Smooth muscle cell (in vitro differentiated cells): ENCODE data around the gene CLN5. TPM values are rescaled to one million over a fixed set of nuclear protein-coding genes. Genes with fewer than 3 reads are reported as not detected.

Experiments used
- DNase-seq: peaks from one replicate; lab custom pipeline; 2025; ENCODE audit not compliant: unreplicated experiment; lab: John Stamatoyannopoulos, UW
- H2AFZ ChIP-seq: fragments of 200-600 bp; sonication (generic); 2 replicates; pipeline ENCODE4 v1.6.0; 2016; ENCODE audit warnings: antibody characterized with exemption, low read depth, mild to moderate bottlenecking
- H3F3A ChIP-seq: fragments of 200-600 bp; sonication (generic); 2 replicates; pipeline ENCODE4 v1.6.0; 2017; ENCODE audit warnings: antibody characterized with exemption, low read depth
- H3K27ac ChIP-seq: fragments of 200-600 bp; sonication (generic); 2 replicates; pipeline ENCODE4 v1.5.1; 2016; ENCODE audit warnings: low read depth, mild to moderate bottlenecking
- H3K27me3 ChIP-seq: fragments of 200-600 bp; sonication (generic); 2 replicates; pipeline ENCODE4 v1.6.1; 2016; ENCODE audit warnings: low read depth, mild to moderate bottlenecking
- H3K36me3 ChIP-seq: fragments of 200-600 bp; sonication (generic); 2 replicates; pipeline ENCODE4 v1.5.1; 2016; ENCODE audit warnings: low read depth
- H3K4me1 ChIP-seq: fragments of 200-600 bp; sonication (generic); 2 replicates; pipeline ENCODE4 v1.5.1; 2016; ENCODE audit warnings: low read depth
- H3K4me2 ChIP-seq: fragments of 200-600 bp; sonication (generic); 2 replicates; pipeline ENCODE4 v1.6.0; 2016; ENCODE audit warnings: mild to moderate bottlenecking
- H3K4me3 ChIP-seq: fragments of 200-600 bp; sonication (generic); 2 replicates; pipeline ENCODE4 v1.5.1; 2016; ENCODE audit warnings: mild to moderate bottlenecking
- H3K79me2 ChIP-seq: fragments of 200-600 bp; sonication (generic); 2 replicates; pipeline ENCODE4 v1.6.0; 2016; ENCODE audit warnings: low read depth, mild to moderate bottlenecking
- H3K9ac ChIP-seq: fragments of 200-600 bp; sonication (generic); 2 replicates; pipeline ENCODE4 v1.6.0; 2016; ENCODE audit warnings: low read depth
- H3K9me3 ChIP-seq: fragments of 200-600 bp; sonication (generic); replicated peaks from 2 replicates; pipeline ENCODE4 v1.5.1; 2016; ENCODE audit warnings: low read depth
- H4K20me1 ChIP-seq: fragments of 200-600 bp; sonication (generic); 2 replicates; pipeline ENCODE4 v1.6.0; 2016; ENCODE audit warnings: low read depth
- CTCF ChIP-seq: fragments of 200-600 bp; sonication (generic); IDR thresholded peaks from 2 replicates; pipeline ENCODE4 v1.5.1; 2017; ENCODE audit warnings: borderline replicate concordance, mild to moderate bottlenecking, antibody characterized with exemption; ENCODE audit not compliant: insufficient read depth, poor library complexity, severe bottlenecking
- WGBS: methylation state at CpG from one replicate; pipeline ENCODE4 v1.1.7; 2016; ENCODE audit warnings: low lambda C conversion rate; 5-methylcytosine and 5-hydroxymethylcytosine counted together
- polyA plus RNA-seq: library from polyadenylated mRNA; unstranded; fragments of >200 nt; fragmentation: Nextera tagmentation; extraction: Ambion mirVana; gene quantifications from 2 replicates; pipeline ENCODE4 v1.2.1, GENCODE V29; 2016
- total RNA-seq: library from RNA; depleted of rRNA; stranded (reverse); fragments of >200 nt; gene quantifications from 2 replicates; pipeline ENCODE4 v1.2.3, GENCODE V29; 2014

CLN5 gene
- total and polyA plus RNA-seq, 2 experiments from 2014 or later = 17.9 to 33.5 TPM

DNA sequence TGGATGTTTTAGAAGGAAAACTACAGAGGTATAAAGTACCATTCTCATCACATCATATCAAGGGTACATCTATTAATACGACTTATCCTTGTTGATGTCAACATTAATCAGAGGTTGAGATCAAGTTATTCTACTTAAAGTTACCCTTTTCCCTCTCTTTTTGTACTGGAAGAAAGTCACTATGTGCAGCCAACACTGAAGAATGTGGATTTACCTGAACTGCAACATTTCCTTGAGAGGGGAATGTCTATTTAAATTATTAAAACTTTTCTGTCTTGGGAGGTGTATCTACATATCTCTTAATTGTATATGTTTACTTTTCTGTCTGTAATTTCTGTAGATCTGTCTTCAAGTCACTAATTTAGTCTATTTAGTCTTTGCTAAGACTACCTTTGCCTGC is 37.6 kb downstream of the CLN5 start:
- no peaks in the 10 kb centered on the region for H3K36me3 ChIP-seq
- no peak for DNase-seq
- no peak overlapping the region for H2AFZ ChIP-seq
- no peak overlapping the region for H3K27ac ChIP-seq
- 79% methylated on average over 1 of the region's 1 CpG for WGBS
- H3K9me3 ChIP-seq = no peaks in the 10 kb centered on the region
- H3K4me1 ChIP-seq = peaks cover 22% of the 10 kb centered on the region
- peaks cover 11% of the 10 kb centered on the region for H3F3A ChIP-seq
- H3K4me3 ChIP-seq = no peak overlapping the region
- no peak for TF ChIP-seq CTCF
- H3K4me2 ChIP-seq = no peak overlapping the region
- peaks cover 23% of the 10 kb centered on the region for H3K79me2 ChIP-seq
- H4K20me1 ChIP-seq = peaks cover 20% of the 10 kb centered on the region
- H3K27me3 ChIP-seq = no peaks in the 10 kb centered on the region
- no peak overlapping the region for H3K9ac ChIP-seq

- Histone ChIP-seq H3K4me1 (peaks cover 8% of the 10 kb centered on the region), H3K4me2 (no peak overlapping the region), H3K9ac (no peak overlapping the region), H3K36me3 (no peaks in the 10 kb centered on the region), H3K9me3 (no peaks in the 10 kb centered on the region), H3K27ac (no peak overlapping the region), H3F3A (peaks cover 7% of the 10 kb centered on the region), H4K20me1 (no peaks in the 10 kb centered on the region), H2AFZ (no peak overlapping the region), H3K27me3 (no peaks in the 10 kb centered on the region), H3K79me2 (peaks cover 2% of the 10 kb centered on the region), H3K4me3 (no peak overlapping the region)
- no peak for TF ChIP-seq CTCF
- DNase-seq = no peak
- WGBS = 92% methylated on average over 6 of the region's 6 CpGs
These were observed 39.9 kb downstream of the CLN5 start for GRCh38 chr13:77031656-77032243.

DNA sequence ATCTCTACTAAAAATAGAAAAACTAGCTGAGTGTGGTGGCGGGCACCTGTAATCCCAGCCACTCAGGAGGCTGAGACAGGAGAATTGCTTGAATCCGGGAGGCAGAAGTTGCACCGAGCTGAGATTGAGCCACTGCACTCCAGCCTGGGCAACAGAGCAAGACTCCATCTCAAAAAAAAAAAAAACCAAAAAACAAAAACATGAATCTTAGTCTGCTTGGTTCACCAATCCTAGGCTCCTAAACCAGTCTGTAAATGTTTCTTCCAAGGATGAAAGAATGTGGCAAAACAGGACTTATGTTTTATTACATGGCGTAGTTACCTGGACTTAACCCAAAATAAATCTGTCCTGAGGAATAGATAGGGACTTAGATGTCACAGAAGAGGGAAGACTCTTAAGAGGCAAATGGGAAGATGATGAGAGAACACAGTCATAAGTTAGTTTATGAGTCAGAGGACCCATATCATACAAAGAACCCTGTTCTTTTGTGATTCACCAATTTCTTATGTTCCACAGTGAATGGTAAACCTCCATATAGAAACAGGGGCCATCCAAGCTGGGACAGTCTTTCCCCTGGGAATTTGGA is 41.9 kb downstream of the CLN5 start:
- no peak overlapping the region for H2AFZ ChIP-seq
- H3K79me2 ChIP-seq = no peaks in the 10 kb centered on the region
- H3F3A ChIP-seq = no peaks in the 10 kb centered on the region
- WGBS = 95% methylated on average over 4 of the region's 4 CpGs
- no peak for DNase-seq
- no peak for TF ChIP-seq CTCF
- H4K20me1 ChIP-seq = no peaks in the 10 kb centered on the region
- H3K4me2 ChIP-seq = no peak overlapping the region
- no peaks in the 10 kb centered on the region for H3K36me3 ChIP-seq
- H3K4me1 ChIP-seq = no peaks in the 10 kb centered on the region
- no peak overlapping the region for H3K27ac ChIP-seq
- no peak overlapping the region for H3K4me3 ChIP-seq
- no peaks in the 10 kb centered on the region for H3K27me3 ChIP-seq
- H3K9ac ChIP-seq = no peak overlapping the region
- no peaks in the 10 kb centered on the region for H3K9me3 ChIP-seq

DNA sequence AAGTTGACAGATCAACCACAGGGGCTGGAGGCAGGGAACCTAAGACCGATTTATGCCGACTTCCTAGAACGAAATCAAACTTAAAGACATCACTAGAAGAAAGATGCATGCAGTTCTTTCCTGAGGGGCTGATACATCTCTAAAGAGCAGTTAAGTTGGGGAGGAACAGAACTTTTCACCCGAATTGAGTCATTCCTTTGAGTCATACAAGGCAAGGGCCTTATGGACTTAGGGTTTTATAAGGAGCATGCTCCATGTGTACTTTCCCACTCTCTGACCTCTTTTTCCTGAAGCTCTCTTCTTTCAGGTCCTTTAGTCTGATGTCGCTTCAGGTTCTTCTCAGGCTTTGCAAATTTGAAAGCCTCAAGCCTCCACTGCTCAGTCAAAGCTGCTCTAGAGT is 43.0 kb downstream of the CLN5 start:
- Histone ChIP-seq H3K27ac (no peak overlapping the region), H3K27me3 (no peaks in the 10 kb centered on the region), H3K36me3 (no peaks in the 10 kb centered on the region), H3K9me3 (no peaks in the 10 kb centered on the region), H2AFZ (no peak overlapping the region), H3K4me2 (no peak overlapping the region), H3K4me1 (no peaks in the 10 kb centered on the region), H3K79me2 (no peaks in the 10 kb centered on the region), H3K4me3 (no peak overlapping the region), H3F3A (no peaks in the 10 kb centered on the region), H4K20me1 (no peaks in the 10 kb centered on the region), H3K9ac (no peak overlapping the region)
- no peak for DNase-seq
- 88% methylated on average over 5 of the region's 5 CpGs for WGBS
- TF ChIP-seq CTCF = no peak
